Breast epithelium (tissue), 3 donors: ENCODE measurements around the gene KCND2.

ENCODE experiments used
- POLR2A ChIP-seq: fragments of 450-650 bp; IDR thresholded peaks from one replicate; pipeline ENCODE4 v1.6.1; 2016; ENCODE audit warnings: antibody characterized with exemption, mild to moderate bottlenecking, moderate library complexity
- POLR2AphosphoS5 ChIP-seq, 3 donors: sonication (generic); formaldehyde crosslinking; IDR thresholded peaks; one replicate each; pipeline ENCODE4 v1.6.1; 2017; ENCODE audit warnings: antibody characterized with exemption in 3 of 3
- TF ChIP-seq, protein P1 (sequence below), 3 donors: fragments of 450-650 bp; IDR thresholded peaks; one replicate each; pipeline ENCODE4 v1.5.1; 2016 to 2017; ENCODE audit warnings: antibody characterized with exemption in 3 of 3, mild to moderate bottlenecking in 3 of 3, moderate library complexity in 3 of 3

DNA sequence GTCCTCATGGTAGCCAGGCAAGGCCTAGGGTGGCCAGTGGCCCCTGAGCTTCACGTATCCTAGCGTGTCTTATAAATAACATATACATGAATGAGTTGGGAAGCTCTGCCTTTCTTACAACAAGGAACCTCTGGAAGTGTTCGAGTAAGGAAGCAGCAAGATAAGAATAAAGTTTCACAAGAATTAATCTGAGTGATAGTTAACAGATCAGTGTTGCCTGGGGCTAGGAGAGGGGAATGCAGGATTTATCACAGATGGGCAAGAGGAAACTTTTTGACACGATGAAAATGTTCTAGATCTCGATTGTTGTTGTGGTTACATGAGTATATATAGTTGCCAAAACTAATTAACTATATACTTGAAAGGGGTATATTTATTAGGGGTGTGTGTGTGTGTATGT lies 510.7 kb downstream of the KCND2 start:
- no peak for TF ChIP-seq POLR2AphosphoS5 (IDR thresholded peaks at IDR 0.05)
- TF ChIP-seq, protein P1, sequence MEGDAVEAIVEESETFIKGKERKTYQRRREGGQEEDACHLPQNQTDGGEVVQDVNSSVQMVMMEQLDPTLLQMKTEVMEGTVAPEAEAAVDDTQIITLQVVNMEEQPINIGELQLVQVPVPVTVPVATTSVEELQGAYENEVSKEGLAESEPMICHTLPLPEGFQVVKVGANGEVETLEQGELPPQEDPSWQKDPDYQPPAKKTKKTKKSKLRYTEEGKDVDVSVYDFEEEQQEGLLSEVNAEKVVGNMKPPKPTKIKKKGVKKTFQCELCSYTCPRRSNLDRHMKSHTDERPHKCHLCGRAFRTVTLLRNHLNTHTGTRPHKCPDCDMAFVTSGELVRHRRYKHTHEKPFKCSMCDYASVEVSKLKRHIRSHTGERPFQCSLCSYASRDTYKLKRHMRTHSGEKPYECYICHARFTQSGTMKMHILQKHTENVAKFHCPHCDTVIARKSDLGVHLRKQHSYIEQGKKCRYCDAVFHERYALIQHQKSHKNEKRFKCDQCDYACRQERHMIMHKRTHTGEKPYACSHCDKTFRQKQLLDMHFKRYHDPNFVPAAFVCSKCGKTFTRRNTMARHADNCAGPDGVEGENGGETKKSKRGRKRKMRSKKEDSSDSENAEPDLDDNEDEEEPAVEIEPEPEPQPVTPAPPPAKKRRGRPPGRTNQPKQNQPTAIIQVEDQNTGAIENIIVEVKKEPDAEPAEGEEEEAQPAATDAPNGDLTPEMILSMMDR (IDR thresholded peaks at IDR 0.05): no peak
- TF ChIP-seq POLR2A: no peak
